ENCODE measurements around the gene SNX14. TPM values are rescaled to one million over a fixed set of nuclear protein-coding genes. Genes with fewer than 3 reads are reported as not detected.
A peak's percentile ranks its signal among the peaks of the same experiment; 100 is the strongest.

The SNX14 gene
- total and polyA plus RNA-seq, 2 of the 8 experiments (the other 6 are each of a cell fraction or from before 2014, with no cell fraction given) = 11.9 to 24.2 TPM

GRCh38 chr6:85593438-85594196 lies at the start of gene SNX14 (continued):
- TF ChIP-seq KDM5A (IDR thresholded peaks at IDR 0.05; ENCODE audit: low read length) (no peak), RFX5 (IDR thresholded peaks at IDR 0.05; ENCODE audit: borderline replicate concordance, low read depth, low read length) (no peak), HDAC6 (IDR thresholded peaks at IDR 0.05; ENCODE audit: low read depth, low read length) (no peak), TAF1 (IDR thresholded peaks at IDR 0.05; ENCODE audit: low read depth, low read length) (peak; percentile 37; the same call in 1 of the 2 replicates), CBX5 (IDR thresholded peaks at IDR 0.05; ENCODE audit: low read depth, low read length) (no peak), HDAC2 (IDR thresholded peaks at IDR 0.05; ENCODE audit: borderline replicate concordance in 1 of 2, low read depth in 2 of 2, low read length in 2 of 2) (peak in 1 of 2 experiments; percentile 85; a peak in 1 of 4 replicates), SAP30 (IDR thresholded peaks at IDR 0.05; ENCODE audit: insufficient read depth, insufficient replicate concordance, low read length) (no peak), YY1 (IDR thresholded peaks at IDR 0.05; ENCODE audit: low read depth, low read length) (no peak), NRF1 (IDR thresholded peaks at IDR 0.05; ENCODE audit: low read depth, low read length) (peak; percentile 34), MAX (IDR thresholded peaks at IDR 0.05) (peak; percentile 41), JUND (IDR thresholded peaks at IDR 0.05; ENCODE audit: low read length) (0 out of 2 replicates have a peak, but pooled peaks have one; percentile 3), SP4 (IDR thresholded peaks at IDR 0.05; ENCODE audit: low read length) (no peak), RNF2 (IDR thresholded peaks at IDR 0.05; ENCODE audit: borderline replicate concordance, low read depth, low read length, missing control alignments, poor library complexity, severe bottlenecking) (no peak), POU5F1 (IDR thresholded peaks at IDR 0.05; ENCODE audit: low read depth, low read length) (no peak), TEAD4 (IDR thresholded peaks at IDR 0.05; ENCODE audit: low read depth, low read length) (no peak), BRCA1 (IDR thresholded peaks at IDR 0.05; ENCODE audit: low read depth, low read length) (no peak), MAFK (IDR thresholded peaks at IDR 0.05; ENCODE audit: low read depth, low read length) (no peak), CTBP2 (IDR thresholded peaks at IDR 0.05; ENCODE audit: borderline replicate concordance, insufficient read depth, insufficient read length, low read length) (no peak), USF2 (IDR thresholded peaks at IDR 0.05; ENCODE audit: low read length) (no peak), JUN (IDR thresholded peaks at IDR 0.05; ENCODE audit: low read depth, low read length) (no peak), EP300 (IDR thresholded peaks at IDR 0.05; ENCODE audit: borderline replicate concordance in 1 of 2, low read depth in 2 of 2, low read length in 2 of 2) (0 out of 3 replicates have a peak, but pooled peaks of 1 of the 2 experiments have one; percentile 7), ZNF274 (IDR thresholded peaks at IDR 0.05; ENCODE audit: borderline replicate concordance, extremely low read depth, low read length) (no peak)

Measured in H1 (cell line).